Activated naive CD4-positive, alpha-beta T cell treated with anti-CD3 and anti-CD28 coated beads for 36 hours (primary cell): ENCODE results near the gene PDE9A. TPM values are rescaled to one million over a fixed set of nuclear protein-coding genes. Genes with fewer than 3 reads are reported as not detected.
A peak's percentile ranks its signal among the peaks of the same experiment; 100 is the strongest.

ENCODE experiments used
- CTCF ChIA-PET: fragments of 350-600 bp; sonication (Branson Sonifier 250); formaldehyde crosslinking; loops from one replicate; lab custom pipeline; 2021; ENCODE audit warnings: antibody characterized with exemption; lab: Charles Lee
- DNase-seq: peaks from one replicate; pipeline ENCODE4 v3.0.0-alpha.2; 2020
- H3K27ac Mint-ChIP-seq: one replicate; pipeline ENCODE4 v1.8.0; 2021; ENCODE audit warnings: mild to moderate bottlenecking, mixed read lengths
- H3K27me3 Mint-ChIP-seq: one replicate; pipeline ENCODE4 v1.8.0; 2021; ENCODE audit warnings: low read depth, mixed read lengths
- H3K36me3 Mint-ChIP-seq: one replicate; pipeline ENCODE4 v1.8.0; 2021; ENCODE audit warnings: low read depth, mixed read lengths
- H3K4me1 Mint-ChIP-seq: one replicate; pipeline ENCODE4 v1.8.0; 2021; ENCODE audit warnings: low read depth, mixed read lengths
- H3K4me3 Mint-ChIP-seq: one replicate; pipeline ENCODE4 v1.8.0; 2021; ENCODE audit warnings: mild to moderate bottlenecking, moderate library complexity, mixed read lengths
- H3K9me3 Mint-ChIP-seq: one replicate; pipeline ENCODE4 v1.8.0; 2021; ENCODE audit warnings: mixed read lengths
- intact Hi-C: fragments of 100-400 bp; cut with micrococcal nuclease; formaldehyde crosslinking; loops from one replicate; pipeline ENCODE4 v1.15.1; 2023
- total RNA-seq, 2 experiments: library from RNA; stranded (reverse); gene quantifications; one replicate each; pipeline ENCODE4 v1.2.3, GENCODE V29; 2021

PDE9A gene
- total RNA-seq, 2 experiments from 2014 or later = 6.3 to 7.4 TPM

DNA sequence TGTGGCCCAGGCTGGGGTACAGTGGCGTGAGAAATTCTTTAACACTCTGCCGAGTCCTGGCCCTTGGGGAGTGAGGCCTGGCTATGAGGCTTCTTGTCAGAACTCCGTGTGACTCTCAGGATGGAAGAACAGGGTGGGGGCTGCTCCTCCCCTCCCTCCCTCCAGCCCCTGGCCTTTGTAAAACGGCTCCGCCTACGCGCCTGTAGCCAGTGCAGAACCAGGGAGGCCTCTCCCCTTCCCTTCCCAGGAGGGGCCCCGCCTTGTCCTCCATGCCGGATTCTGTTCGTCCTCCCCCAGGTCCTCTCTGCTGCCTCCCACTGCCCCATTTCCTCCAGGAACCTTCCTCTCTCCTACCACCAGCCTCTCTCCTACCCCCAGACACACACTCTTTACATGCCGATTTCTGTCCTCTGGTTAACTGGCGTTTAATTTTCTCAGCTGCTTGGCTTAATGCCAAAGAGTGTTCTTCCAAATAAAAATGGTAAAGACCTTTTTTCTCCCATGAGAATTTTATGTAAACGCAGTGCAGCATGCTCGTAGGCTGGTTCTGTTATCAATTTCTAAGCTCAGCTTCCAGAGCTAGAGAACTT is 21.0 kb downstream of the PDE9A start:
- no peaks in the 10 kb centered on the region for H3K27me3 Mint-ChIP-seq
- H3K9me3 Mint-ChIP-seq = no peaks in the 10 kb centered on the region
- H3K4me1 Mint-ChIP-seq = peaks cover 14% of the 10 kb centered on the region
- CTCF ChIA-PET = interaction anchor here (0.7 kb wide), 1 partner anchor 32 kb away, joined by 3 read pairs; no protein-coding TSS in a partner anchor
- intact Hi-C loops = no loop called here
- DNase-seq = no peak
- H3K4me3 Mint-ChIP-seq = no peak overlapping the region
- no peaks in the 10 kb centered on the region for H3K36me3 Mint-ChIP-seq
- H3K27ac Mint-ChIP-seq = no peak overlapping the region

DNA sequence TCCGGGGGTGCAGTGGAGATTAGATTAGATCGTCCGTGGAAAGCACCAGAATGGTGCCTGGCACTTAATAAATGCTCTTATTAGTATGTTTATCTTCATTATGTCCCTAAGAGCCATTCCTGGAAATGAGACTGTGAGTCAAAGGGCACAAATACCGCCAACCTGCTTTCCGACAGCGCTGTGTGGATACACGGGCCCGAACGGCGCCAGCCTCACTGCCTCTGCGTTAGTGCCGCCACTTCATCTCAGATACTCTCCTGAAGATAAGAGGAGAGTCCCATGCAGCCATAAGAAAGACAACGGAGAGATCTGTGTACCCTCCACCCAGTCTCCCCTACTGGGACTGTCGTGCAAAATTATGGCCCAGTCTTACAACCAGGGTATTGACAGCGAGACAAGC is 22.0 kb downstream of the PDE9A start:
- Mint-ChIP-seq H3K36me3 (no peaks in the 10 kb centered on the region), H3K9me3 (no peaks in the 10 kb centered on the region), H3K27me3 (no peaks in the 10 kb centered on the region), H3K4me3 (no peak overlapping the region), H3K4me1 (peaks cover 14% of the 10 kb centered on the region), H3K27ac (no peak overlapping the region)
- intact Hi-C loops = no loop called here
- DNase-seq = no peak
- CTCF ChIA-PET = no interaction called here

DNA sequence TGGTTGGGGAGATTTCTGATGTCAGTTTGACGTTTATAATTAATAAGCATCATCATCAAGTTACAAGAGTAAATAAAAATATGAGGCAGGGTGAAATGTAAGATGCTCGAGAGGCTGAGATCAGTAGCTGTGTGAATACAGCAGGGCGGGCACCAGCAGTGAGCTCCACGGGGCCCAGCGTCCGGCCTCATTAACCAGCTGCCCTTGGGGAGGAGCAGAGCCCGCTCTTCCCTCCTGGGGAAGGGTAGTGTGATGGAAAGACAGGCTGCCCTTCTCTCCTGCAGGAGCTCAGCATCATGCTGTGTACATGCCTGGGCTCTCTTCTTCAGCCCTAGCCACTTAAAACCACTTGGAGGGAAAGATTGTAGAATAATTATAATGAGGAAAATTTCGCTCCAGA is 23.4 kb downstream of the PDE9A start:
- Mint-ChIP-seq H3K27me3 (no peaks in the 10 kb centered on the region), H3K36me3 (no peaks in the 10 kb centered on the region), H3K9me3 (no peaks in the 10 kb centered on the region), H3K4me3 (no peak overlapping the region), H3K27ac (no peak overlapping the region), H3K4me1 (peaks cover 27% of the 10 kb centered on the region)
- CTCF ChIA-PET = interaction anchor here (0.7 kb wide), 1 partner anchor 124 kb away, joined by 4 read pairs; no protein-coding TSS in a partner anchor
- intact Hi-C loops = no loop called here
- DNase-seq = no peak

DNA sequence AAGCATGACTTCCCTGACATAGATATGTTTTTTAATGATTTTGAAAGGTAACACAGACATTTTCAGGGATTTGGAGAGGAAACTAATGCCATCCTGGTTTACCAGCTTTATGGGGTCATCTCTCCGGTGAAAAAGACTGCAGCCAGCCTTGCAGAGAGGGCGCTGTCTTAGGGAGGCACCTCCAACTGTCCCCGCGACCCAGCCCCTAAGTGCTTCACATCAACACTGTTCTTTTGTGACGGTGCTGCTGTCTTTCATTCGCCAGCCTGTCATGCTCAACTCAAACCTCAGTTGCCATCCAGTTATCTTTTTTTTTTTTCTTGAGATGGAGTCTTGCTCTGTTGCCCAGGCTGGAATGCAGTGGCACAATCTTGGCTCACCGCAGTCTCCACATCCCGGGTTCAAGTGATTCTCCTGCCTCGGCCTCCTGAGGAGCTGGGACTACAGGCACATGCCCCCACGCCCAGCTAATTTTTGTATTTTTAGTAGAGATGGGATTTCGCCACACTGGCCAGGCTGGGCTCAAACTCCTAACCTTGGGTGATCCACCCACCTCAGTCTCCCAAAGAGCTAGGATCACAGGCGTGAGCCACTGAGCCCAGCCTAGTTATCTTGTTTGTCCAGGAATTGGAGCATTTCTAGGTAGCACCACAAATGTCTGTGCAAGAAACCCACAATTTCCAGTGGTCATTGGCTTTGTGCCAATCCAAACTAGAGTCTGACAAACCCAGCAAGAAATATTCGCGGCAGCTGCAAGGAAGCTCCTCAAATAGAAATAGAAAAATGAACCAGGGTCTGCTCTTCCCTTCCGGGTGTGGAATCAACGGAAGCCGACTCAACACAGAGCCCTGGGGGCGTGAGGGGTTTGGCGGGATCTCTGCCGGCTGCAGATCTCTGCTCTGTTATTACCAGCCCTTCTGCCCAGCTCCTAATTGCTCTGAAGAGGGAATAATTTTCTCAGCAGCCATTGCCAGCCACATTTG is 24.2 kb downstream of the PDE9A start:
- peaks cover 34% of the 10 kb centered on the region for H3K4me1 Mint-ChIP-seq
- H3K4me3 Mint-ChIP-seq = no peak overlapping the region
- H3K27ac Mint-ChIP-seq = no peak overlapping the region
- CTCF ChIA-PET = interaction anchor here (0.7 to 0.9 kb wide), 3 partner anchors 22 to 123 kb away, joined by 3 to 4 read pairs (median 4); no protein-coding TSS in a partner anchor
- H3K27me3 Mint-ChIP-seq = no peaks in the 10 kb centered on the region
- no peaks in the 10 kb centered on the region for H3K9me3 Mint-ChIP-seq
- H3K36me3 Mint-ChIP-seq = no peaks in the 10 kb centered on the region
- DNase-seq = no peak
- intact Hi-C loops = no loop called here

DNA sequence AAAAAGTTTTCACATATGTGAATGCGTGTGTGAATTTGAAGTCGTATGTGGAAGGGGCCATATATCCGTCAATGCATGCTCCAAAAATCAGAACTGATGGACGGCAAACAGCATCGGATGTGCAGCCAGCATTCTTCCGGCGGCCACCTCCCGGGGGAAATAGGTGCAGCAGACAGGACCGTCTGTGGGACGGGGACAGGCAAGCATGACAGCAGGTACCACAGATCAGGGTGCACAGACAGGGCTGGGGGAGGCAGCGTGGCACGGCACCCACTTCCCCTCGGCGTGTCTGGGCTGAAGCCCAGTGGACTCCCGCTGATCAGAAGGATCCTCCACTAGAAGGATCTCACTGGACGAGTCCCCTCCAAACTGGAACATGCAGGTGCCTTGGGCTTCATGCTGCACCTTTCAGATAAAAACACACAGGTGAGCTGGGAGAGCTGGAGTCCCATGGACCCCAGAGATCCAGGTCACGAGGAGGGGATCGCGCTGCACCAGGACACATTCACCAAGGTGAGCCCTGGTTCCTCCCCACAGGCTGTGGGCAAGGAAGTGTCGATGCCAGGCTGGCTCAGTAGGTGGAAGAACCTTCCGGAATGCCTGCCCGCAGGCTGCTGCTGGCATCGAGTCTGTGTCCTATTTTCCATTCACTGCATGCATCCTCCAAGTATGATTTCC is 25.3 kb downstream of the PDE9A start:
- Mint-ChIP-seq H3K9me3 (no peaks in the 10 kb centered on the region), H3K27me3 (no peaks in the 10 kb centered on the region), H3K27ac (no peak overlapping the region), H3K4me3 (no peak overlapping the region), H3K36me3 (no peaks in the 10 kb centered on the region), H3K4me1 (peaks cover 45% of the 10 kb centered on the region)
- DNase-seq = no peak
- CTCF ChIA-PET = no interaction called here
- intact Hi-C loops = no loop called here

DNA sequence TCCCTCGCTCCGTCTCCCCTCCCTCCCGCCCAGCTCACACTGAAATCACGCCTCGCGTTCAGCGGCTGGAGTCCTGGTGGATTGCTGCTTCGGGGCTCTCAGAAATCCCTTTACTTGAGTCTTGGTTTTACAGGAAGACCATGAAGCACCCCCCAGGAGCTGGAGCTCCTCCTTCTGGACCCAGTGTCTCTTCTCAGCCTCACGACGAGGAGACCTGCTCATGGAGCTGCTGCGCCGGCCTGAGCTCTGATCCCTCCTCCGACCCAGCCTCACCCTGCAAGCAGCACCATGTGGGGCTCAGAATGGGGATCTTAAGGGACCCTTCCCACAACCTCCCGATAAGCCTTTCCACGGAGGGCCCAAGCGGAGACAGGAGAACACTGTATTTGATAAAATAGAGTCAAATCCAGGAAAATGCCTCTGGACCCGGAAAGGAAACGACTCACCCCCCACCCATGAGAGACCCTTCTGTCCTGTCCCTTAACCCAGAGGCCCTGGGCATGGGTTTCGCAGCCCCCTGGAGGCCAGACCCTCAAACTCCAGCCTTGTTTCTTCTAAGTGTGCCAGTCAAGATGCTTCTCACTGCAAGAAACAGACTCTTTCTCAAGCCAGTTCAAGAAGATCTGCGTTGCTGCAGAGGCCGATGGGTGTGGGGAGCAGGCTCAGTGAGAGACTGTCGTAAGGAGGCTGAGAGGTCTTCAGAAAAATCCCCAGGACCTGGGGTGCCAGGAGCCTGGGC is 26.1 kb downstream of the PDE9A start:
- no peaks in the 10 kb centered on the region for H3K9me3 Mint-ChIP-seq
- CTCF ChIA-PET = no interaction called here
- DNase-seq = no peak
- peaks cover 1% of the 10 kb centered on the region for H3K36me3 Mint-ChIP-seq
- H3K4me3 Mint-ChIP-seq = no peak overlapping the region
- no peaks in the 10 kb centered on the region for H3K27me3 Mint-ChIP-seq
- no peak overlapping the region for H3K27ac Mint-ChIP-seq
- intact Hi-C loops = loop anchor here (5.0 to 10.0 kb wide), 4 partner anchors 58 to 277 kb away; partner anchors contain the start of gene UBASH3A
- peaks cover 52% of the 10 kb centered on the region for H3K4me1 Mint-ChIP-seq

DNA sequence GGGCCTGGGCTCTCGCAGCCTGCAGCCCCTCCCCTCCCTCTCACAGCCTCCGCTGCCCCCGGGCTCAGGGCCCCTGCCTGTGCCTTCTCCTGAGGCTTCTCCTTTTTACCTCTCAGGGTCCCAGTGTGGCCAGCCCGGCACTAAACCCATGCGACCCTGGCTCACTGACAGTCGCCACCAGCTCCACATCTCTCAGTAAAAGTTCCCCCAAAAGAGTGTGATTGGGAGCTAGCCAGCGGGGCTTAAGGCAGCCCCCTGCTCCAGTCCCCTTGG is 26.6 kb downstream of the PDE9A start:
- Mint-ChIP-seq H3K4me1 (peaks cover 55% of the 10 kb centered on the region), H3K27me3 (no peaks in the 10 kb centered on the region), H3K4me3 (no peak overlapping the region), H3K9me3 (no peaks in the 10 kb centered on the region), H3K36me3 (peaks cover 1% of the 10 kb centered on the region), H3K27ac (no peak overlapping the region)
- intact Hi-C loops = loop anchor here (5.0 to 10.0 kb wide), 4 partner anchors 57 to 278 kb away; partner anchors contain the start of gene UBASH3A
- CTCF ChIA-PET = no interaction called here
- no peak for DNase-seq

DNA sequence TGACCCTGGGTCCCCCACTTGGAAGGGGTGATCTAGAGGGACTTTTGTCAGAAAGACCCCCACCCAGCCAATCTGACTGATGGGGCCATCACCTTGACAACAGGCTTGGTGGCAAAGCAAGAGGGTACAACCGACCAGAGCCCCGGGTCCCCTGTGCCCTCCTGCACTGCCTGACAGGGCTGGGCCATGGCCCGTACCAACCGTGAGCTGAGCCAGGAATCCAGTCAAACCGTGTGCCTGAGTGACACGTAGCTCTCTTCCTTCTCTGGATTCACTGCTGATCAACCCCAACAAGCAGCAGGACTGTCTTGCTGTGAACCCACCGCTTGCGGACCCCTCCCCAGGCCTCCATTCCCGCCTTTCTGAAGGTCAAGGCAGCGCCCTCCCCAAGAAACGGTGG is 27.0 kb downstream of the PDE9A start:
- no peak for DNase-seq

DNA sequence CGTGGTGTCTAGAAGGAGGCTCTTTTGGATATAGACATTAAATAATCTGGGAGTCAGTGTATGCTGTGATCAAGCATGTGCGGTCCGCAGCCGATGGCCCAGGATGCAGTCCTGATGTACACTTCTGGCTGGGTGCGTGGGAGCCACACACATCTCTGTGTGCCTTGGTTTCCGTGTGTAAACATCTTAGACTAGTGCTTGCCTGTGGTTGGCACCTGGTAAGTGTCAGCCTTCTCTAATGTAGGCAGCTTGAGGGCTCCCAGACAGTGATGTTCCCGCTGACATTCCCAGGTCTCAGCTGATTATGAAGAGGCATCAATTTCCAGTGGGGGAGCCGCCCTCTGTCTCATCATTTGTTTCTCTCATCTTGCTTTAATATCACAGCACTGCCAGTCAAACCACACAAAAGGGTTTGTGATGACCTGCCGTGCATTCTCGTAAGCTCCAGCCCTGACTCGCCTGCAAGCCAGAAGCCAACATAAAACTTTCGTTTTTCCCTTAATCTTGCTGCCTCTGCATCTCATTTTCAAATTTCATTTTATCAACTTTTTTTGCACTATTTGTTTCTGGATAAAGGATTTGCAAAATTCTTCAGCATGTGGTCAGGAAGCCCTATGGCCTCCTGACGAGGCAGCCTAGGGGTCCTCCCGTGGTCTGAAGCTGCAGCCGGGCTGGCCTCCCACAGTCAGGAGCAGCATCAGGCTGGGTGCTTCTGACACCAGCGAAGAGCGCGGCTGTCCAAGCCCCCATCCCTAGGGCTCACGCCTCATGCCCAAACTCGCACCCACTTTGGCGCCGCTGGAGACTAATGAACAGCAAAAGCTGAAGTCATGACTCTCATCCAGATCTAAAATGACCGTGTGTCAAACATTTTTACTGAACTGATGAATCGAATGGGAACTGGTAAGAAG is 28.1 kb downstream of the PDE9A start:
- intact Hi-C loops = loop anchor here (5.0 to 10.0 kb wide), 4 partner anchors 56 to 279 kb away; partner anchors contain the start of gene UBASH3A
- Mint-ChIP-seq H3K27ac (no peak overlapping the region), H3K27me3 (no peaks in the 10 kb centered on the region), H3K36me3 (peaks cover 1% of the 10 kb centered on the region), H3K4me1 (peaks cover 57% of the 10 kb centered on the region), H3K9me3 (no peaks in the 10 kb centered on the region), H3K4me3 (no peak overlapping the region)
- CTCF ChIA-PET = no interaction called here
- peak; percentile 44 for DNase-seq

More for the DNA sequence above, 27.0 kb downstream of the PDE9A start:
- Mint-ChIP-seq H3K9me3 (no peaks in the 10 kb centered on the region), H3K27me3 (no peaks in the 10 kb centered on the region), H3K36me3 (peaks cover 1% of the 10 kb centered on the region), H3K27ac (no peak overlapping the region), H3K4me1 (peaks cover 57% of the 10 kb centered on the region), H3K4me3 (no peak overlapping the region)
- CTCF ChIA-PET = no interaction called here
- intact Hi-C loops = loop anchor here (5.0 to 10.0 kb wide), 4 partner anchors 57 to 278 kb away; partner anchors contain the start of gene UBASH3A

DNA sequence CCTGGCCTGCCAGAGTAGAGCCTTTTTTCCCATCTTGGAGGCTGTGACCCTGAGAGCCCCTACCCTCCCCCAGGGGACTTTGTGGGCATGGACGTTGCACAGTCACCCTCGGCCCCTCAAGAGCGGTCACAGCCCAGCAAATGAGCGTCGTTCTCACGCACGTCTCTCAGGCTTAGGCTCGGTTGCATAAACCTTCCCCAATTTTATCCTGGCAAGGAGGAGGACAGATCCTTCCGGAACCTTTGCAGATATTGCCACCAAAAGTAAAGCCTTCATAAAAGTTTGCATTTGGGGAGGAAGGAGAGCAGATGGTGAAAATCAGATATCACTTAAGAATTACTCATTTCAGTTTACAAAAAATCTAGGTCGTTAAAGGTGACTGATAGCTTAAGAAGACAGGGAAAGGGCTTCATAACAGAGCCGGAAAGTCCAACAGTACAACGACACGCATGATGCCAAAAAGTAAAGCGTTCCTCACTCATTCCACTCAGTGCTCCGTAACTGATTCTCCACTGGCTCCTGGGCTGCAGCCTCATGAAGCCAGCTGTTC is 29.3 kb downstream of the PDE9A start:
- Mint-ChIP-seq H3K4me1 (peaks cover 55% of the 10 kb centered on the region), H3K9me3 (no peaks in the 10 kb centered on the region), H3K27ac (no peak overlapping the region), H3K27me3 (no peaks in the 10 kb centered on the region), H3K4me3 (no peak overlapping the region), H3K36me3 (peaks cover 1% of the 10 kb centered on the region)
- intact Hi-C loops = loop anchor here (5.0 to 10.0 kb wide), 4 partner anchors 55 to 280 kb away; partner anchors contain the start of gene UBASH3A
- no peak for DNase-seq
- CTCF ChIA-PET = interaction anchor here (1.0 kb wide), 1 partner anchor 139 kb away, joined by 5 read pairs; no protein-coding TSS in a partner anchor
